Gastrocnemius medialis (tissue), 4 donors: ENCODE data around the gene PRKN.

ENCODE experiments used
- CTCF ChIP-seq, 5 experiments: fragments of 450-650 bp in 3 of 5; fragments of 200-600 bp in 2 of 5; sonication (generic) in 2 of 5; IDR thresholded peaks in 4 of 5; conservative IDR thresholded peaks in 1 of 5; 1 replicate in 4 of 5; 2 replicates in 1 of 5; pipeline ENCODE4 v1.5.1; 2016 to 2019; ENCODE audit warnings: antibody characterized with exemption in 5 of 5, mild to moderate bottlenecking in 3 of 5, moderate library complexity in 3 of 5
- POLR2A ChIP-seq, 2 donors: fragments of 450-650 bp; IDR thresholded peaks; one replicate each; pipeline ENCODE4 v1.6.1; 2017; ENCODE audit warnings: antibody characterized with exemption in 2 of 2, mild to moderate bottlenecking in 2 of 2, moderate library complexity in 2 of 2

- TF ChIP-seq CTCF (IDR thresholded peaks at IDR 0.05 in 4 of 5, conservative IDR thresholded peaks at IDR 0.05 in 1 of 5) (no peak), POLR2A (IDR thresholded peaks at IDR 0.05) (no peak)
Measured at GRCh38 chr6:161508341-161508740, 1219.2 kb downstream of the PRKN start.
